HCT116 (cell line): ENCODE results near the gene CSRNP2. TPM values are rescaled to one million over a fixed set of nuclear protein-coding genes. Genes with fewer than 3 reads are reported as not detected.

ENCODE experiments used
- ATAC-seq: fragments of 200-7000 bp; cut with Tn5 transposase; 2 replicates; pipeline ENCODE4 v1.9.1; 2020; ENCODE audit warnings: mild to moderate bottlenecking, moderate library complexity
- BruUV-seq: library from RNA; stranded (reverse); fragments of 400-500 nt; replicated peaks from 2 replicates; lab custom pipeline; 2021; lab: Mats Ljungman, UMichigan
- CTCF ChIA-PET: fragments of 300-600 bp; sonication (Branson Sonifier 250); formaldehyde crosslinking; loops from one replicate; lab custom pipeline; 2021; ENCODE audit warnings: antibody characterized with exemption; lab: Charles Lee
- POLR2A ChIA-PET: fragments of 300-600, 350-600 bp; sonication (Branson Sonifier 250); formaldehyde crosslinking; loops from one replicate; lab custom pipeline; 2021; ENCODE audit warnings: antibody characterized with exemption; lab: Charles Lee
- RAD21 ChIA-PET, 2 experiments: fragments of 300-600 bp; sonication (Branson Sonifier 250); formaldehyde crosslinking; loops; one replicate each; lab custom pipeline; 2023; ENCODE audit warnings: low total read pairs in 2 of 2; ENCODE audit not compliant: uncharacterized antibody in 2 of 2, unreplicated experiment in 2 of 2, low non-redundant PET in 1 of 2; lab: Charles Lee
- DNase-seq: peaks from one replicate; pipeline ENCODE4 v3.0.0-alpha.2; 2010; ENCODE audit warnings: low read depth, low spot score
- H2AFZ ChIP-seq: fragments of 200-600 bp; shearing (Covaris generic), sonication (generic); 2 replicates; pipeline ENCODE4 v1.6.1; 2017; ENCODE audit warnings: low read depth, mixed run types, mixed read lengths, antibody characterized with exemption, low read length; ENCODE audit not compliant: poor library complexity, severe bottlenecking
- H3K27ac ChIP-seq: 2 replicates; pipeline ENCODE4 v1.5.1; 2012; ENCODE audit warnings: low read depth, low read length
- H3K27me3 ChIP-seq: fragments of 200-600 bp; sonication (generic); 2 replicates; pipeline ENCODE4 v1.6.1; 2016; ENCODE audit warnings: mixed run types, low read length, mixed read lengths; ENCODE audit not compliant: insufficient read depth
- H3K36me3 ChIP-seq, 2 experiments: fragments of 200-500 bp in 1 of 2; fragments of 200-600 bp in 1 of 2; sonication (Bioruptor generic) in 1 of 2; sonication (generic) in 1 of 2; 2 replicates each; pipeline versions ENCODE4 v1.5.1 to v1.6.1; 2014 to 2016; ENCODE audit warnings: low read length in 2 of 2, inconsistent platforms in 1 of 2, mixed read lengths in 1 of 2, mixed run types in 1 of 2; ENCODE audit not compliant: insufficient read depth in 2 of 2, control insufficient read depth in 1 of 2
- H3K4me1 ChIP-seq, 2 experiments: fragments of 200-600 bp in 1 of 2; sonication (generic) in 1 of 2; 2 replicates each; pipeline versions ENCODE4 v1.5.1 to v1.6.1; 2012 to 2017; ENCODE audit warnings: low read length in 2 of 2, inconsistent platforms in 1 of 2, mild to moderate bottlenecking in 1 of 2, mixed read lengths in 1 of 2, mixed run types in 1 of 2, moderate library complexity in 1 of 2; ENCODE audit not compliant: insufficient read depth in 2 of 2, control insufficient read depth in 1 of 2
- H3K4me2 ChIP-seq: fragments of 200-600 bp; sonication (generic); 2 replicates; pipeline ENCODE4 v1.6.1; 2017; ENCODE audit warnings: mixed run types, low read length, mixed read lengths
- H3K4me3 ChIP-seq, 2 experiments: fragments of 200-600 bp in 1 of 2; sonication (generic) in 1 of 2; replicated peaks in 1 of 2; 2 replicates each; pipeline ENCODE4 v1.5.1; 2011 to 2016; ENCODE audit warnings: low read length in 2 of 2, control low read depth in 1 of 2, low read depth in 1 of 2, mild to moderate bottlenecking in 1 of 2, mixed read lengths in 1 of 2, mixed run types in 1 of 2
- H3K79me2 ChIP-seq: fragments of 200-600 bp; sonication (generic); 2 replicates; pipeline ENCODE4 v1.6.1; 2017; ENCODE audit warnings: mild to moderate bottlenecking, mixed run types, low read length, moderate library complexity, mixed read lengths; ENCODE audit not compliant: insufficient read depth
- H3K9ac ChIP-seq: fragments of 200-600 bp; sonication (generic); 2 replicates; pipeline ENCODE4 v1.6.1; 2016; ENCODE audit warnings: low read length, mixed read lengths
- H3K9me2 ChIP-seq: fragments of 200-600 bp; sonication (generic), shearing (Covaris generic); 2 replicates; pipeline ENCODE4 v1.6.1; 2017; ENCODE audit warnings: mixed run types, mild to moderate bottlenecking, moderate library complexity; ENCODE audit not compliant: insufficient read depth
- H3K9me3 ChIP-seq, 2 experiments: fragments of 200-500 bp in 1 of 2; fragments of 200-600 bp in 1 of 2; sonication (Bioruptor generic) in 1 of 2; sonication (generic) in 1 of 2; 2 replicates each; pipeline ENCODE4 v1.6.1; 2014 to 2017; ENCODE audit warnings: low read length in 2 of 2, mixed read lengths in 2 of 2, inconsistent platforms in 1 of 2, low read depth in 1 of 2, mild to moderate bottlenecking in 1 of 2, mixed run types in 1 of 2, moderate library complexity in 1 of 2; ENCODE audit not compliant: control insufficient read depth in 1 of 2, insufficient read depth in 1 of 2
- H4K20me1 ChIP-seq: fragments of 200-600 bp; sonication (generic), shearing (Covaris generic); 2 replicates; pipeline ENCODE4 v1.6.1; 2017; ENCODE audit warnings: mixed run types, mild to moderate bottlenecking, moderate library complexity; ENCODE audit not compliant: insufficient read depth
- CBX3 ChIP-seq: IDR thresholded peaks from 2 replicates; pipeline ENCODE4 v1.6.1; 2012; ENCODE audit warnings: low read depth
- CEBPB ChIP-seq: IDR thresholded peaks from 2 replicates; pipeline ENCODE4 v1.6.1; 2012; ENCODE audit warnings: low read depth
- EGR1 ChIP-seq: IDR thresholded peaks from 2 replicates; pipeline ENCODE4 v1.6.1; 2012; ENCODE audit warnings: low read depth
- EZH2 ChIP-seq: fragments of 200-600 bp; sonication (generic); IDR thresholded peaks from 2 replicates; pipeline ENCODE4 v1.6.1; 2017; ENCODE audit warnings: antibody characterized with exemption, mixed run types
- EZH2phosphoT487 ChIP-seq: fragments of 200-600 bp; IDR thresholded peaks from 2 replicates; pipeline ENCODE4 v1.6.1; 2018; ENCODE audit warnings: antibody characterized with exemption, borderline replicate concordance
- FOSL1 ChIP-seq: IDR thresholded peaks from 2 replicates; pipeline ENCODE4 v1.6.1; 2012; ENCODE audit warnings: low read depth
- JUND ChIP-seq: IDR thresholded peaks from 2 replicates; pipeline ENCODE4 v1.6.1; 2012
- POLR2A ChIP-seq: IDR thresholded peaks from 2 replicates; pipeline ENCODE4 v1.7.0; 2011; ENCODE audit warnings: borderline replicate concordance; ENCODE audit not compliant: insufficient read depth, insufficient read length; ENCODE audit errors: extremely low read depth
- SP1 ChIP-seq: IDR thresholded peaks from 2 replicates; pipeline ENCODE4 v1.6.1; 2012; ENCODE audit warnings: low read depth
- SRF ChIP-seq: IDR thresholded peaks from 2 replicates; pipeline ENCODE4 v1.6.1; 2012; ENCODE audit warnings: low read depth
- TCF7L2 ChIP-seq: IDR thresholded peaks from 2 replicates; pipeline ENCODE4 v1.7.0; 2011; ENCODE audit warnings: borderline replicate concordance, inconsistent platforms; ENCODE audit not compliant: insufficient read depth, insufficient read length; ENCODE audit errors: extremely low read depth
- YY1 ChIP-seq: IDR thresholded peaks from 2 replicates; pipeline ENCODE4 v1.6.1; 2011; ENCODE audit warnings: low read length, low read depth, moderate library complexity, mild to moderate bottlenecking; ENCODE audit not compliant: insufficient replicate concordance; ENCODE audit errors: extremely low read depth
- ZNF274 ChIP-seq: fragments of 200-500 bp; sonication (Bioruptor generic); IDR thresholded peaks from 2 replicates; pipeline ENCODE4 v1.6.1; 2014; ENCODE audit warnings: mild to moderate bottlenecking, low read depth, low read length, inconsistent platforms
- intact Hi-C: fragments of 100-400 bp; cut with micrococcal nuclease; formaldehyde crosslinking; loops from 2 replicates; pipeline ENCODE4 v1.10.0; 2022
- total RNA-seq: library from RNA; stranded (reverse); gene quantifications from one replicate; pipeline ENCODE4 v1.2.1, GENCODE V29; 2021; ENCODE audit not compliant: unreplicated experiment
- TF ChIP-seq, protein P1 (sequence below): IDR thresholded peaks from 2 replicates; pipeline ENCODE4 v1.6.1; 2012; ENCODE audit warnings: low read depth
- TF ChIP-seq, protein P2 (sequence below): IDR thresholded peaks from 2 replicates; pipeline ENCODE4 v1.6.1; 2011; ENCODE audit warnings: mild to moderate bottlenecking, low read length, moderate library complexity; ENCODE audit not compliant: insufficient replicate concordance; ENCODE audit errors: extremely low read depth
- TF ChIP-seq, protein P3 (sequence below), 3 experiments: fragments of 200-600 bp in 1 of 3; sonication (generic) in 1 of 3; IDR thresholded peaks in 2 of 3; conservative IDR thresholded peaks in 1 of 3; 2 replicates each; pipeline ENCODE4 v1.5.1; 2012 to 2017; ENCODE audit warnings: low read depth in 2 of 3, low read length in 2 of 3, antibody characterized with exemption in 1 of 3, borderline replicate concordance in 1 of 3, control low read depth in 1 of 3, mild to moderate bottlenecking in 1 of 3, mixed read lengths in 1 of 3, mixed run types in 1 of 3, moderate library complexity in 1 of 3; ENCODE audit not compliant: insufficient read depth in 1 of 3
- TF ChIP-seq, protein P4 (sequence below): IDR thresholded peaks from 2 replicates; pipeline ENCODE4 v1.6.1; 2012

CSRNP2 gene
- total RNA-seq, 1 experiment from 2014 or later = 19.0 TPM

DNA sequence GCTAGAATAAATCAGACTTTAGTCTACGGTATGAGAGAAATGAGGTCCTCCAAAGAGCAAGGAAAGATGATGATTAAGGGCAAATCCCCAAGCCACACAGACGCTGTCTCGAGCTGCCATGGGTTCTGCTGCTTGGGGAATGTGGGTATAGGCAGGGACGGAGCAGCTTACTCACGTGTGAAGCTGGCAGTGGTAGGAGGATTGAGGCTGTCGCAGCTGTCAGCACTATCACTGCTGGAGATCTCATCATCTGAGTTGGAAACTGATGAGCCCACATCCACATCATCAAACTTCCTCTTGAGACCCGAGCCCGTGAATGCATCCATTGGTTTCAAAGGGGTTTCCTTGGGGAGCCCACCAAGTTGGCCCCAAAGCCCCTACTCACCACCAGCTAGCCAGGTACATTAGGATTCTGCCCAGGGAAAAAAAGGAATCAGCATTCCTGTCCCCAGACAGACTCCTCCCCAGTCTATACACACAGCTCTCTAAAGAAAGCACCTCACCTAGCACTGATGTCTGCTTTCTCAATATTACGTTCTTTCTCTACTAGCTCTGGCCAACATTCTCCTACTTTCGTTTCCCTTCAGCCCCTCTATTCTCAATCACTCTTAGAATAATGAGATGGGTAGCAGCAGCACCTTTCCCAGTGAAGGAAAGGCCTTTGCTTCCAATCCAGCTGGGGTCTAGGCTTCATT is 7.0 kb downstream of the CSRNP2 start:
- Histone ChIP-seq H3K4me1 (no peaks in the 10 kb centered on the region), H3K27ac (no peak overlapping the region), H4K20me1 (no peaks in the 10 kb centered on the region), H3K4me3 (no peak overlapping the region), H3K36me3 (peaks cover 4 to 12% of the 10 kb centered on the region in 2 experiments; a peak in 2 of 4 replicates), H3K27me3 (no peaks in the 10 kb centered on the region), H2AFZ (no peak overlapping the region), H3K9ac (no peak overlapping the region), H3K79me2 (no peaks in the 10 kb centered on the region), H3K9me3 (no peaks in the 10 kb centered on the region), H3K9me2 (no peaks in the 10 kb centered on the region), H3K4me2 (no peak overlapping the region)
- CTCF ChIA-PET = no interaction called here
- BruUV-seq = no TSS peak
- TF ChIP-seq, protein P1, sequence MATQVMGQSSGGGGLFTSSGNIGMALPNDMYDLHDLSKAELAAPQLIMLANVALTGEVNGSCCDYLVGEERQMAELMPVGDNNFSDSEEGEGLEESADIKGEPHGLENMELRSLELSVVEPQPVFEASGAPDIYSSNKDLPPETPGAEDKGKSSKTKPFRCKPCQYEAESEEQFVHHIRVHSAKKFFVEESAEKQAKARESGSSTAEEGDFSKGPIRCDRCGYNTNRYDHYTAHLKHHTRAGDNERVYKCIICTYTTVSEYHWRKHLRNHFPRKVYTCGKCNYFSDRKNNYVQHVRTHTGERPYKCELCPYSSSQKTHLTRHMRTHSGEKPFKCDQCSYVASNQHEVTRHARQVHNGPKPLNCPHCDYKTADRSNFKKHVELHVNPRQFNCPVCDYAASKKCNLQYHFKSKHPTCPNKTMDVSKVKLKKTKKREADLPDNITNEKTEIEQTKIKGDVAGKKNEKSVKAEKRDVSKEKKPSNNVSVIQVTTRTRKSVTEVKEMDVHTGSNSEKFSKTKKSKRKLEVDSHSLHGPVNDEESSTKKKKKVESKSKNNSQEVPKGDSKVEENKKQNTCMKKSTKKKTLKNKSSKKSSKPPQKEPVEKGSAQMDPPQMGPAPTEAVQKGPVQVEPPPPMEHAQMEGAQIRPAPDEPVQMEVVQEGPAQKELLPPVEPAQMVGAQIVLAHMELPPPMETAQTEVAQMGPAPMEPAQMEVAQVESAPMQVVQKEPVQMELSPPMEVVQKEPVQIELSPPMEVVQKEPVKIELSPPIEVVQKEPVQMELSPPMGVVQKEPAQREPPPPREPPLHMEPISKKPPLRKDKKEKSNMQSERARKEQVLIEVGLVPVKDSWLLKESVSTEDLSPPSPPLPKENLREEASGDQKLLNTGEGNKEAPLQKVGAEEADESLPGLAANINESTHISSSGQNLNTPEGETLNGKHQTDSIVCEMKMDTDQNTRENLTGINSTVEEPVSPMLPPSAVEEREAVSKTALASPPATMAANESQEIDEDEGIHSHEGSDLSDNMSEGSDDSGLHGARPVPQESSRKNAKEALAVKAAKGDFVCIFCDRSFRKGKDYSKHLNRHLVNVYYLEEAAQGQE = no peak
- TF ChIP-seq CEBPB (no peak), ZNF274 (no peak), JUND (no peak), EZH2phosphoT487 (no peak), EZH2 (no peak), YY1 (no peak), TCF7L2 (no peak), SP1 (no peak), CBX3 (no peak), FOSL1 (no peak), EGR1 (no peak), SRF (no peak), POLR2A (no peak)
- TF ChIP-seq, protein P2, sequence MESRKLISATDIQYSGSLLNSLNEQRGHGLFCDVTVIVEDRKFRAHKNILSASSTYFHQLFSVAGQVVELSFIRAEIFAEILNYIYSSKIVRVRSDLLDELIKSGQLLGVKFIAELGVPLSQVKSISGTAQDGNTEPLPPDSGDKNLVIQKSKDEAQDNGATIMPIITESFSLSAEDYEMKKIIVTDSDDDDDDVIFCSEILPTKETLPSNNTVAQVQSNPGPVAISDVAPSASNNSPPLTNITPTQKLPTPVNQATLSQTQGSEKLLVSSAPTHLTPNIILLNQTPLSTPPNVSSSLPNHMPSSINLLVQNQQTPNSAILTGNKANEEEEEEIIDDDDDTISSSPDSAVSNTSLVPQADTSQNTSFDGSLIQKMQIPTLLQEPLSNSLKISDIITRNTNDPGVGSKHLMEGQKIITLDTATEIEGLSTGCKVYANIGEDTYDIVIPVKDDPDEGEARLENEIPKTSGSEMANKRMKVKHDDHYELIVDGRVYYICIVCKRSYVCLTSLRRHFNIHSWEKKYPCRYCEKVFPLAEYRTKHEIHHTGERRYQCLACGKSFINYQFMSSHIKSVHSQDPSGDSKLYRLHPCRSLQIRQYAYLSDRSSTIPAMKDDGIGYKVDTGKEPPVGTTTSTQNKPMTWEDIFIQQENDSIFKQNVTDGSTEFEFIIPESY = no peak
- TF ChIP-seq, protein P3, sequence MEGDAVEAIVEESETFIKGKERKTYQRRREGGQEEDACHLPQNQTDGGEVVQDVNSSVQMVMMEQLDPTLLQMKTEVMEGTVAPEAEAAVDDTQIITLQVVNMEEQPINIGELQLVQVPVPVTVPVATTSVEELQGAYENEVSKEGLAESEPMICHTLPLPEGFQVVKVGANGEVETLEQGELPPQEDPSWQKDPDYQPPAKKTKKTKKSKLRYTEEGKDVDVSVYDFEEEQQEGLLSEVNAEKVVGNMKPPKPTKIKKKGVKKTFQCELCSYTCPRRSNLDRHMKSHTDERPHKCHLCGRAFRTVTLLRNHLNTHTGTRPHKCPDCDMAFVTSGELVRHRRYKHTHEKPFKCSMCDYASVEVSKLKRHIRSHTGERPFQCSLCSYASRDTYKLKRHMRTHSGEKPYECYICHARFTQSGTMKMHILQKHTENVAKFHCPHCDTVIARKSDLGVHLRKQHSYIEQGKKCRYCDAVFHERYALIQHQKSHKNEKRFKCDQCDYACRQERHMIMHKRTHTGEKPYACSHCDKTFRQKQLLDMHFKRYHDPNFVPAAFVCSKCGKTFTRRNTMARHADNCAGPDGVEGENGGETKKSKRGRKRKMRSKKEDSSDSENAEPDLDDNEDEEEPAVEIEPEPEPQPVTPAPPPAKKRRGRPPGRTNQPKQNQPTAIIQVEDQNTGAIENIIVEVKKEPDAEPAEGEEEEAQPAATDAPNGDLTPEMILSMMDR (IDR thresholded peaks at IDR 0.05 in 2 of 3, conservative IDR thresholded peaks at IDR 0.05 in 1 of 3; ENCODE audit: borderline replicate concordance in 1 of 3, insufficient read depth in 1 of 3, low read depth in 2 of 3, low read length in 2 of 3) = no peak
- TF ChIP-seq, protein P4, sequence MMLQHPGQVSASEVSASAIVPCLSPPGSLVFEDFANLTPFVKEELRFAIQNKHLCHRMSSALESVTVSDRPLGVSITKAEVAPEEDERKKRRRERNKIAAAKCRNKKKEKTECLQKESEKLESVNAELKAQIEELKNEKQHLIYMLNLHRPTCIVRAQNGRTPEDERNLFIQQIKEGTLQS = no peak
- POLR2A ChIA-PET = interaction anchor here (0.6 to 1.5 kb wide), 2 partner anchors 13 to 259 kb away, joined by 3 to 4 read pairs; no protein-coding TSS in a partner anchor
- DNase-seq = no peak
- RAD21 ChIA-PET = no interaction called here
- intact Hi-C loops = no loop called here
- ATAC-seq = no peak
